ENCODE measurements around the gene SYCP2. TPM values are rescaled to one million over a fixed set of nuclear protein-coding genes. Genes with fewer than 3 reads are reported as not detected.

Gene SYCP2
- total and polyA plus RNA-seq, 2 of the 8 experiments (the other 6 are each of a cell fraction or from before 2014, with no cell fraction given): 0.02 to 0.50 TPM

- TF ChIP-seq CHD7 (IDR thresholded peaks at IDR 0.05; ENCODE audit: insufficient replicate concordance, low read length) (no peak), CTCF (IDR thresholded peaks at IDR 0.05; ENCODE audit: control extremely low read depth in 1 of 3, insufficient read depth in 1 of 3, low read depth in 1 of 3, low read length in 3 of 3) (peak; percentile 67 to 82 (median 73)), YY1 (IDR thresholded peaks at IDR 0.05; ENCODE audit: low read depth, low read length) (no peak), CTBP2 (IDR thresholded peaks at IDR 0.05; ENCODE audit: borderline replicate concordance, insufficient read depth, insufficient read length, low read length) (no peak), USF2 (IDR thresholded peaks at IDR 0.05; ENCODE audit: low read length) (no peak), SP2 (IDR thresholded peaks at IDR 0.05; ENCODE audit: low read length) (no peak)
Measured at GRCh38 chr20:59933849-59934585, 580 bp upstream of the SYCP2 start (continued).

Data from H1 (cell line).